ENCODE results near the gene CYP39A1. TPM values are rescaled to one million over a fixed set of nuclear protein-coding genes. Genes with fewer than 3 reads are reported as not detected.

The CYP39A1 gene
- total and polyA plus RNA-seq, 2 of the 13 experiments (the other 11 are each of a cell fraction or from before 2014, with no cell fraction given), result 0.13 TPM; not detected in 1

GRCh38 chr6:46651816-46652215 is 802 bp downstream of the CYP39A1 start:
- WGBS (ENCODE audit: low lambda C conversion rate), result 9% methylated on average over 8 of the region's 8 CpGs
- no peak overlapping the region for H3K9ac ChIP-seq (ENCODE audit: insufficient read depth, low read depth, low read length)
- ATAC-seq (no peak), FAIRE-seq (no peak), DNase-seq (ENCODE audit: low spot score) (no peak)
- intact Hi-C loops (cut with micrococcal nuclease; ENCODE audit: unreplicated experiment) (loop anchor here (10.0 kb wide), 1 partner anchor 157 kb away; the partner anchor contains the start of gene RCAN2), in situ Hi-C loops (cut with HindIII; ENCODE audit: extremely low pct_ligation_motif_present, low pct_unique_long_range_greater_than_20kb) (no loop called here)
- no peaks in the 10 kb centered on the region for H3K9me3 ChIP-seq (ENCODE audit: low read length)
- CTCF ChIA-PET (ENCODE audit: low intra/inter-chr PET ratio, low total read pairs), result no interaction called here
- H3K4me1 ChIP-seq (ENCODE audit: insufficient read depth, low read length), result peaks cover 20% of the 10 kb centered on the region
- H3K4me3 ChIP-seq (replicated peaks in 1 of 3; ENCODE audit: insufficient read depth in 1 of 3, low read depth in 2 of 3, low read length in 3 of 3), result no peak overlapping the region
- peak overlapping the region; percentile 93 for H3K4me2 ChIP-seq (ENCODE audit: low read depth, low read length)
- H3K27me3 ChIP-seq (ENCODE audit: control insufficient read depth in 1 of 2, insufficient read depth in 2 of 2, low read length in 2 of 2), result peaks cover 0 to 25% of the 10 kb centered on the region in 2 experiments; a peak in 2 of 5 replicates
- H4K20me1 ChIP-seq (ENCODE audit: insufficient read depth, low read length), result no peaks in the 10 kb centered on the region
- 0 out of 2 replicates have a peak, but pooled peaks have one; percentile 4 for TF ChIP-seq ZKSCAN8 (CRISPR knock-in tag; IDR thresholded peaks at IDR 0.05; ENCODE audit: borderline replicate concordance)
- TF ChIP-seq MAFK (conservative IDR thresholded peaks at IDR 0.05 in 1 of 2, IDR thresholded peaks at IDR 0.05 in 1 of 2; ENCODE audit: low read length in 2 of 2), result peak; percentile 92 to 93
- TF ChIP-seq MAFF (IDR thresholded peaks at IDR 0.05; ENCODE audit: low read depth, low read length), result peak; percentile 88
- TF ChIP-seq ZNF646 (CRISPR knock-in tag; IDR thresholded peaks at IDR 0.05), result no peak
- TF ChIP-seq ZNF121 (CRISPR knock-in tag; IDR thresholded peaks at IDR 0.05), result no peak
- TF ChIP-seq, protein P1, sequence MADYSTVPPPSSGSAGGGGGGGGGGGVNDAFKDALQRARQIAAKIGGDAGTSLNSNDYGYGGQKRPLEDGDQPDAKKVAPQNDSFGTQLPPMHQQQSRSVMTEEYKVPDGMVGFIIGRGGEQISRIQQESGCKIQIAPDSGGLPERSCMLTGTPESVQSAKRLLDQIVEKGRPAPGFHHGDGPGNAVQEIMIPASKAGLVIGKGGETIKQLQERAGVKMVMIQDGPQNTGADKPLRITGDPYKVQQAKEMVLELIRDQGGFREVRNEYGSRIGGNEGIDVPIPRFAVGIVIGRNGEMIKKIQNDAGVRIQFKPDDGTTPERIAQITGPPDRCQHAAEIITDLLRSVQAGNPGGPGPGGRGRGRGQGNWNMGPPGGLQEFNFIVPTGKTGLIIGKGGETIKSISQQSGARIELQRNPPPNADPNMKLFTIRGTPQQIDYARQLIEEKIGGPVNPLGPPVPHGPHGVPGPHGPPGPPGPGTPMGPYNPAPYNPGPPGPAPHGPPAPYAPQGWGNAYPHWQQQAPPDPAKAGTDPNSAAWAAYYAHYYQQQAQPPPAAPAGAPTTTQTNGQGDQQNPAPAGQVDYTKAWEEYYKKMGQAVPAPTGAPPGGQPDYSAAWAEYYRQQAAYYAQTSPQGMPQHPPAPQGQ (CRISPR knock-in tag; IDR thresholded peaks at IDR 0.05; ENCODE audit: borderline replicate concordance), result no peak
- H3K27ac ChIP-seq (ENCODE audit: extremely low read length, insufficient read depth, low read length), result no peak overlapping the region
- no peaks in the 10 kb centered on the region for H3K79me2 ChIP-seq (ENCODE audit: insufficient read depth, low read length)
- no peak overlapping the region for H2AFZ ChIP-seq (ENCODE audit: low read length)
- no peaks in the 10 kb centered on the region for H3K36me3 ChIP-seq (replicated peaks in 1 of 2; ENCODE audit: control insufficient read depth in 1 of 2, insufficient read depth in 2 of 2, low read length in 2 of 2)
- BruUV-seq (replicated peaks), result no TSS peak
- POLR2A ChIA-PET, result no interaction called here

Data from HepG2 (cell line).